H1 (cell line): ENCODE measurements around the gene PIP5K1C. TPM values are rescaled to one million over a fixed set of nuclear protein-coding genes. Genes with fewer than 3 reads are reported as not detected.

Source experiments
- BACH1 ChIP-seq: IDR thresholded peaks from 2 replicates; pipeline ENCODE4 v1.6.1; 2012; ENCODE audit warnings: low read length, improper control_type of control experiment
- BRCA1 ChIP-seq: IDR thresholded peaks from 2 replicates; pipeline ENCODE4 v1.6.1; 2012; ENCODE audit warnings: low read depth, low read length, improper control_type of control experiment
- CBX5 ChIP-seq: fragments of 300-800, 300-1000 bp; sonication (generic); IDR thresholded peaks from 2 replicates; pipeline ENCODE4 v1.7.1; 2016; ENCODE audit warnings: antibody characterized with exemption, low read length, low read depth
- EP300 ChIP-seq, 2 experiments: IDR thresholded peaks; 1 replicate in 1 of 2; 2 replicates in 1 of 2; pipeline ENCODE4 v1.6.1; 2011 to 2012; ENCODE audit warnings: low read depth in 2 of 2, low read length in 2 of 2, mild to moderate bottlenecking in 2 of 2, borderline replicate concordance in 1 of 2, inconsistent platforms in 1 of 2, moderate library complexity in 1 of 2
- KDM1A ChIP-seq: fragments of 200-600, 300-600 bp; sonication (generic); IDR thresholded peaks from 2 replicates; pipeline ENCODE4 v1.7.1; 2016; ENCODE audit warnings: mild to moderate bottlenecking, low read length, borderline replicate concordance
- KDM4A ChIP-seq: IDR thresholded peaks from one replicate; pipeline ENCODE4 v1.7.1; 2012; ENCODE audit warnings: low read depth, mild to moderate bottlenecking, moderate library complexity, low read length, inconsistent platforms; ENCODE audit not compliant: severe bottlenecking
- POU5F1 ChIP-seq: IDR thresholded peaks from 2 replicates; pipeline ENCODE4 v1.6.1; 2011; ENCODE audit warnings: low read depth, mild to moderate bottlenecking, low read length, moderate library complexity
- SUZ12 ChIP-seq: fragments of 200-600 bp; sonication (generic); IDR thresholded peaks from 2 replicates; pipeline ENCODE4 v1.6.1; 2012; ENCODE audit warnings: mild to moderate bottlenecking, inconsistent platforms, low read length, moderate library complexity, mixed read lengths
- ZNF274 ChIP-seq: IDR thresholded peaks from 2 replicates; pipeline ENCODE4 v1.7.0; 2012; ENCODE audit warnings: low read length, borderline replicate concordance; ENCODE audit errors: extremely low read depth
- polyA plus RNA-seq, 7 experiments: library from polyadenylated mRNA; depleted of rRNA in 3 of 7; stranded (reverse) in 5 of 7; unstranded in 2 of 7; fragments of >200 nt in 5 of 7; fragments of 200-250 nt in 2 of 7; gene quantifications; 1 replicate in 5 of 7; 2 replicates in 1 of 7; 4 replicates in 1 of 7; pipeline versions ENCODE4 v1.2.1 to v1.2.3, GENCODE V29; 2011 to 2013; ENCODE audit warnings: missing spikeins in 2 of 7, mixed read lengths in 2 of 7
- total RNA-seq: library from RNA; stranded (reverse); fragmentation: NEBNext Ultra II Directional; extraction: Animal tissue kit (Norgen Biotek cat#: 25700); gene quantifications from 2 replicates; pipeline ENCODE4 v1.2.1, GENCODE V29; 2021

PIP5K1C gene
- total and polyA plus RNA-seq, 2 of the 8 experiments (the other 6 are each of a cell fraction or from before 2014, with no cell fraction given), result 10.6 to 32.9 TPM

DNA sequence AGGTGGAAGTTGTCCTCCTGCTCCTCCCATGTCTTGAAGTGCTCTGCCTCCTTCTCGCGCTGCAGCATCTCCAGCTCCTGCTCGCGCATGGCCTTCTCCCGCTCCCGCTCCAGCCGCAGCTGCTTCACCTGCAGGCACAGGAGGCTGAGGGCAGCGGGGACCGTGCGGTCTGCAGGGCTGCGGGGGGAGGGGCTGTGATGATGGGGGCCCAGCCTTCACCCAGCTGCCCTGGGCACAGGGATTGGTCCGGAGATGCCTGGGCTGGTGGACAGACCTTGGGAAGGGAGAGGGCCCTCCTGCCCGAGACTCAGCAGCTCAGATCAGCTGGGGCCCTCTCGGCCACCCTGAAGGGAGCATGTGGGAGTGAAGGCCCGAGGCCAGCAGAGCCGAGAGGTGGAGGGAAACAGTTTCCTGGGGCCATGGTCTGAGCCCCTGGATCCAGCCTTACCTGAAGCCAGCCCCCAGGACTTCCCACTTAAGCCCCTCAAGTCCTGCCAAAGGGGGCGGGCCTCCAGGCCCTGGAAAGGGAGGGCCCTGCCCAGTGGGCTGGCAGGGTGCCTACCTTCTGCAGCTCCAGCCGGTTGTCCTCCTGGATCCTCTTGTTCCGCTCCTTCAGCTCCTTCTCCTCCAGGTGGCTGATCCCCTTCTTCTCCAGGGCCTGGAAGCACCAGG, 80.0 kb downstream of the PIP5K1C start (continued):
- TF ChIP-seq BRCA1 (no peak), EP300 (IDR thresholded peaks at IDR 0.05; ENCODE audit: borderline replicate concordance in 1 of 2, low read depth in 2 of 2, low read length in 2 of 2) (no peak), KDM4A (no peak), CBX5 (no peak), ZNF274 (no peak), POU5F1 (no peak), BACH1 (no peak), SUZ12 (no peak), KDM1A (no peak)
